Stimulated activated CD4-positive, alpha-beta T cell treated with anti-CD3 and anti-CD28 coated beads, Interleukin-15, amount 100 ng/mL, for 24 hours (primary cell): Measurements from ENCODE around the gene NFKBIB.
A peak's percentile ranks its signal among the peaks of the same experiment; 100 is the strongest.
"Not testable (repeated sequence)": the region's sequence is repeated elsewhere in the genome, so short reads cannot be mapped to it uniquely, and the experiment has no call there.

Experiments used
- DNase-seq: peaks from one replicate; pipeline ENCODE4 v3.0.0-alpha.2; 2020

Gene NFKBIB, protein sequence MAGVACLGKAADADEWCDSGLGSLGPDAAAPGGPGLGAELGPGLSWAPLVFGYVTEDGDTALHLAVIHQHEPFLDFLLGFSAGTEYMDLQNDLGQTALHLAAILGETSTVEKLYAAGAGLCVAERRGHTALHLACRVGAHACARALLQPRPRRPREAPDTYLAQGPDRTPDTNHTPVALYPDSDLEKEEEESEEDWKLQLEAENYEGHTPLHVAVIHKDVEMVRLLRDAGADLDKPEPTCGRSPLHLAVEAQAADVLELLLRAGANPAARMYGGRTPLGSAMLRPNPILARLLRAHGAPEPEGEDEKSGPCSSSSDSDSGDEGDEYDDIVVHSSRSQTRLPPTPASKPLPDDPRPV

DNA sequence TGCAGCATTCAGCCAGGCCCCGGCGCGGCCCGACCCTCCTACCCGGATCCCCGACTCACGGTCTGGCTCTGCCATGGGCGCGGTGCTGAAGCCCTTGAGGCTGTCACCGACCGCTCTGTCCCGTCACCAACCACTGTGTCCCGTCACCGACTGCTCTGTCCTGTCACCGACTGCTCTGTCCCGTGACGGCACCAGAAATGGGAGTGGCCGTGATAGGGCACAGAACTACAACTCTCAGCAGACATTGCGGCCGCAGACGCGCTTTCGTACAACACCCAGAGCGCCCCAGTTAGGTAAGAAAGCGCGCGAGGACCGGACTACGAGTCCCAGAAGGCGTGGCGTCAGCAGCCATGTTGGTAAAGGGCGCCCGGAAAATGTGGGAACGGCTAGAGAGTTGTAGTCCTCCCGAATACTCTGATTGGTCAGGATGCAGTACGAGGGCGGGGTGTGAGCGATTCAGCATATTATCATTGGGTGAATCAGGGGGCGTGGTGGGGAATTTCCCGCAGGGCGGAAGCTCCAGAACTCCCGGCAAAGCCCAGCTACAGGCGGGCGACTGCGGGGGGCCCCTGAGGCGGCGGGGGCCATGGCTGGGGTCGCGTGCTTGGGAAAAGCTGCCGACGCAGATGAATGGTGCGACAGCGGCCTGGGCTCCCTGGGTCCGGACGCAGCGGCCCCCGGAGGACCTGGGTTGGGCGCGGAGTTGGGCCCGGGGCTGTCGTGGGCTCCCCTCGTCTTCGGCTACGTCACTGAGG is at the start of gene NFKBIB, which contains the start of gene SIRT2:
Gene NFKBIB (plus strand): TSS at position 523 of the 755 bp plus-strand sequence. CDS start 64 bp downstream, at position 587.
Gene SIRT2 (minus strand): TSS at position 172 of the 755 bp plus-strand sequence. CDS start 97 bp downstream, at position 75.
- DNase-seq = peak; percentile 100

DNA sequence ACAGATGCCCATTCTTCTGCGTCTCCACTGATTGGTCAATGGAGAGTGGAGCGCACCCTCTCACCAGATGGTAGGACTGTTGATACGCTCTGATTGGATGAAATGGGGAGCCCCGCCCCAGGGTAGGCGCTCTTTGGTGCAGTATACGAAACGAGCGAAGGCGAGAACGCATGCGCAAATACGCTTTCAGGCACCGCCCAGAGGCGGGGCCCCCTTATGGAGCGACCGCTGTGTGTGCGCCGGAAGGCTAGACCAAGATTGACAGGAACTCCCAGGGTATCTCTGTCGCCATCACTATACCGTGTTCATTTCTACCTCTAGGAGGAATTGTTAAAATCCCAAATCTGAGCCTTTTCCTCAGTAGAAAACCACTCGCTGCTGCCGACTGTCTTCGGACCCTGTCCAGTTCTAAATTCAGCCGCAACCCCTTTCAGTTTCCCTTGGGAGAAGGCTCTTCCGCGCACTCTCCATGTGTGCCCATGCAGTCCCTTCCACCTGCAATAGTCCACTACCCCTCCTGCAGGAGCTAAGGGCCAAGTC is 49.3 kb upstream of the NFKBIB start:
- DNase-seq = peak; percentile 98

DNA sequence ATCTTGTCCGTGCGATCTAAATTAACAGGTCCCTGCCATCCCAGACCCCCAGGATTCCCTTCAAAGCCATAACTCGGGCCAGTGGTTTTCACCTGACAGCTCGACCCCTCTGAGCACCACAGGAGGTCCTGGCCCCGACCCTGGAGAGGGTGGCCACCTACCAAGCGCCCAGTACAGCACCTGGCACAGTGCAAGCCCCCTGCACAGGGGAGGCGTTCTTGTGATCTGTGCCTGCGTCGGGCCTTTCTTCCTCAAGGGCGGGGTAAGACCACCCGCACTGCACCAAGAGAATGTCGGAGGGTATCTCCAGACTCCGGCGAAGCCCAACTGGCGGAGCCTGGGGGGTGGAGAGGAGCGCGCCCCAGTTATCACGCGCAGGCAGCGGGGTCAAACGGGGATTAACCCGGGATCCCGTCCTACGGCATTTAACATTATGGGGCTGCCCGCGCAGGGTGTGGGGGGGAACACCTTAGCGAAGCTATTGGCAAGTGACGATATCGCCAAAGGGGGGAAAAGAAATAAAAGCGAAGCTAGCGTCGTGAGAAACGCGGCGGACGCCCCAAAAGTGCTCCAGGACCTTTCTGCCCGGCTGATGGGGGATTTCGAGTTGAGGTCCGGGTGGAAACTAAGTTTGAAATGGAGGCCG is 48.7 kb upstream of the NFKBIB start:
- DNase-seq = peak; percentile 50

DNA sequence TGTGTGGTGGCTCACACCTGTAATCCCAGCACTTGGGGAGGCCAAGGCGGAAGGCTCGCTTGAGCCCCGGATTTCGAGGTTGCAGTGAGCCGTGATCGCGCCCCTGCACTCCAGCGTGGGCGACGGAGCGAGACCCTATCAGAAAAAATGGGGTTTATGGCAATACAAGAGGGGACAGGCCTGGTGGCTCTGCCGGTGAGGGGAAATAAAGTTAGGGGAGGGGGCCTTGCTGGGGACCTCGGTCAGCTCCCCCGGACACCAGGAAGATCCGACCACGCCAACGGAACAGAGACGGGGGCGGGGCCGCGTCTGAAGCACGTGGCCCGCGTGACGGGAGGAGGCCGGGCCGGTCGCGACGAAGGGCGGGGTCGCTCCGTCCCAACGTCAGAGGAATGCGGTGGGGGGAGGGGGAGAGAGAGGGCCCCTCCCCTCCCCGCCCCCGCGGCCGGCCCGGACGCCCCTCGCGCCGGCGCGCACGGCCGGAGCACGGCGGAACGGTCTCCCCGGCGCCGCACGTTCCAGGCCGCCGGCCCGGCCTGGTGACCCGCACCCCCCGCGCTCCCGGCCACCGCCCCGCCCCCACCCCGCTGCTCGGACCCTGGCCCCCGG is 48.0 kb upstream of the NFKBIB start:
- DNase-seq = peak; percentile 95

DNA sequence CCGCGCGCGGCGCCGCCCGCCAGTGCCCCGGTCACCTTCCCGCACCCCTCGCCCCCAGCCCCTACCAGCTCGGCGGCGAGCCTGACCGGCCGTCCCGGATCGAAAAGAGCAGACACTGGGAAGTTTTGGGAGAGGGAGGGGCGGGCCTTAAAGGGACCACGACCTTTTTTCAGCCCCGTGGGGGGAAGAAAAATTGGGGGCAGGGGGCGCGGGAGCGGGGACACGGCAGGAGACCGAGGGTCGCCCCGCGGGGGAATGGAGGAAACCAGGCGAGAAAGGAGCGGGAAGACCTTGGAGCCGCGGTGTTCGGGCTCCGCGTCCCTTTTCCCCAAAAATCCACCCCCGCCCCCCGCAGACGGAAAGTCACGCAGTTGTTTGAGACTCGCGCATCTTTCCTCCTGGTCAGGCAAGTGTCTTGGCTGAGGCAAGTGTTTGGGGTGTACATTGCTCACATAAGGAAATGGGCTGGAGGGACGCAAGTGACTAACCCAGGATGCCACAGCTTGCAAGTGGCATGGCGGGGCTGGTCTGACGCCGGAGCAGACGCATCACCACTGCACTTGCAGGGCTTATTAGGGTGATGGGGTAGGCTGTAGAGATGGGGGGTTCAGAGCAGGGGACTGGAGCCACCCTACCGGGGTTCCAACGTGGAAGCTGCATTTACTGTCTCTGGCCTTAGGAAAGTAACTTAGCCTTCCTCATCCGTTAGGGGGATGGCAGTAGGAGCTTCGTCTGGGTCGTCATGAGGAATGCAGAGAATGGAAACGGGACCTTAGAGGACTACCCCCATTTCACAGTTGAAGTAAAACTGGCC is 47.3 kb upstream of the NFKBIB start:
- peak; percentile 74 for DNase-seq

DNA sequence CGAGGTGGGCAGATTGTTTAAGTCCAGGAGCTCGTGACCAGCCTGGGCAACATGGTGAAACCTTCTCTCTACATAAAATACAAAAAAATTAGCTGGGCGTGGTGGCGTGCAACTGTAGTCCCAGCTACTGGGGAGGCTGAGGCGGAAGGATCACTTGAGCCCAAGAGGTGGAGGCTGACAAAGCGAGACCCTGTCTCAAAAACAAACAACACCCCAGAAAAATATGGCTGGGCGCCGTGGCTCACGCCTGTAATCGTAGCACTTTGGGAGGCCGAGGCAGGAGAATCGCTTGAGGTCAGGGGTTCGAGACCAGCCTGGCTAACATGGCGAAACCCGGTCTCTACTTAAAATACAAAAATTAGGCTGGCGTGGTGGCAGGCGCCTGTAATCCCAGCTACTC is 46.6 kb upstream of the NFKBIB start:
- no peak for DNase-seq

DNA sequence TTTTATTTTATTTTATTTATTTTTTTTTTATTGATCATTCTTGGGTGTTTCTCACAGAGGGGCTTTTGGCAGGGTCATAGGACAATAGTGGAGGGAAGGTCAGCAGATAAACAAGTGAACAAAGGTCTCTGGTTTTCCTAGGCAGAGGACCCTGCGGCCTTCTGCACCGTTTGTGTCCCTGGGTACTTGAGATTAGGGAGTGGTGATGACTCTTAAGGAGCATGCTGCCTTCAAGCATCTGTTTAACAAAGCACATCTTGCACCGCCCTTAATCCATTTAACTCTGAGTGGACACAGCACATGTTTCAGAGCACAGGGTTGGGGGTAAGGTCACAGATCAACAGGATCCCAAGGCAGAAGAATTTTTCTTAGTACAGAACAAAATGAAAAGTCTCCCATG is 44.8 kb upstream of the NFKBIB start:
- not testable (repeated sequence) for DNase-seq

DNA sequence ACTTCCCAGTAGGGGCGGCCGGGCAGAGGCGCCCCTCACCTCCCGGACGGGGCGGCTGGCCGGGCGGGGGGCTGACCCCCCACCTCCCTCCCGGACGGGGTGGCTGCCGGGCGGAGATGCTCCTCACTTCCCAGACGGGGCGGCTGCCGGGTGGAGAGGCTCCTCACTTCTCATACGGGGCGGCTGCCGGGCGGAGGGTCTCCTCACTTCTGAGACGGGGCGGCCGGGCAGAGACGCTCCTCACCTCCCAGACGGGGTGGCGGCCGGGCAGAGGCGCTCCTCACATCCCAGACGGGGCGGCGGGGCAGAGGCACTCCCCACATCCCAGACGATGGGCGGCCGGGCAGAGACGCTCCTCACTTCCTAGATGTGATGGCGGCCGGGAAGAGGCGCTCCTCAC is 44.0 kb upstream of the NFKBIB start:
- DNase-seq = not testable (repeated sequence)

DNA sequence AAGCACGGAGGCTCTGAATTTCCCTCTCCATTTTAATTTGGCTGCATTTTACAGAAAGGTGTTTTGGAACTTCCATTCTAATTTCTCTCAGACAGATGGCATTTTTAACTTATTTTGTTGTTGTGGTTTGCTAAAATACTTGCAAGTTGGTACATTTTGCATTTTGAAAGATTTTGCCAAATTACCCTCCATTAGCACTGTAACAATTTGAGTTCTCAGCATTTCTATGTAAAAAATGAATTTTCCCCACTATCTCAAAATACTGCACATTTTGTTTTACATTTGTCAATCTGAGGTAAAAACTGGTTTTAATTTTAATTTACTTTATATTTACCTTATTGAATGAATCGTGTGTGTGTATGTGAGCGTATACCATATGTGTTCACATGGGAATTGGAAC is 43.0 kb upstream of the NFKBIB start:
- no peak for DNase-seq

DNA sequence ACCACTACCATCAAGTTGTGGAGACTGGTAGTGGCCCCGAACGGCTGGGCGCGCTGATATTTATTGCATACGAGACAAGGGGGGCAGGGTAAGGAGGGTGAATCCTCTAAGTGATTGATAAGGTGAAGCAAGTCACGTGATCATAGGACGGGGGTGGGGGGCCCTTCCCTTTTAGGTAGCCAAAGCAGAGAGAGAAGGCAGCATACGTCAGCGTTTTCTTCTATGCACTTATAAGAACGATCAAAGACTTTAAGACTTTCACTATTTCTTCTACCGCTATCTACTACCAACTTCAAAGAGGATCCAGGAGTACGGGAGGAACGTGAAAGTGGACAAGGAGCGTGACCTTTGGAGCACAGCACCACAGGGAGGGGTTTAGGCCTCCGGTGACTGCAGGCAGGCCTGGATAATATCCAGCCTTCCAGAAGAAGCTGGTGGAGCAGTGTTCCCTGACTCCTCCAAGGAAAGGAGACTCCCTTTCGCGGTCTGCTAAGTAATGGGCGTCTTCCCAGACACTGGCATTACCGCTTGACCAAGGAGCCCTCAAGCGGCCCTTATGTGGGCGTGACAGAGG is 40.1 kb upstream of the NFKBIB start:
- DNase-seq = not testable (repeated sequence)

DNA sequence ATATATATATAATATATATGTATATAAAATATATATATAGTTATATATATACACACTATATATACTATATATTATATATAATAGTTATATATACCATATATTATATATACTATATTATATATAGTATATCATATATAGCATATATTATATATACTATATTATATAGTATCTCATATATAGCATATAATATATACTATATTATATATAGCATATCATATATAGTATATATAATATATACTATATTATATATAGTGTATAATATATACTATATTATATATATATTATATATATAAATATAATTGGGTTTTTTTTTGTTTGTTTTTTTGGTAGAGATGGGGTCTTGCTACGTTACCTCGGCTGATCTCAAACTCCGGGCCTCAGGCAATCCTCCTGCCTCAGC is 38.4 kb upstream of the NFKBIB start:
- no peak for DNase-seq

DNA sequence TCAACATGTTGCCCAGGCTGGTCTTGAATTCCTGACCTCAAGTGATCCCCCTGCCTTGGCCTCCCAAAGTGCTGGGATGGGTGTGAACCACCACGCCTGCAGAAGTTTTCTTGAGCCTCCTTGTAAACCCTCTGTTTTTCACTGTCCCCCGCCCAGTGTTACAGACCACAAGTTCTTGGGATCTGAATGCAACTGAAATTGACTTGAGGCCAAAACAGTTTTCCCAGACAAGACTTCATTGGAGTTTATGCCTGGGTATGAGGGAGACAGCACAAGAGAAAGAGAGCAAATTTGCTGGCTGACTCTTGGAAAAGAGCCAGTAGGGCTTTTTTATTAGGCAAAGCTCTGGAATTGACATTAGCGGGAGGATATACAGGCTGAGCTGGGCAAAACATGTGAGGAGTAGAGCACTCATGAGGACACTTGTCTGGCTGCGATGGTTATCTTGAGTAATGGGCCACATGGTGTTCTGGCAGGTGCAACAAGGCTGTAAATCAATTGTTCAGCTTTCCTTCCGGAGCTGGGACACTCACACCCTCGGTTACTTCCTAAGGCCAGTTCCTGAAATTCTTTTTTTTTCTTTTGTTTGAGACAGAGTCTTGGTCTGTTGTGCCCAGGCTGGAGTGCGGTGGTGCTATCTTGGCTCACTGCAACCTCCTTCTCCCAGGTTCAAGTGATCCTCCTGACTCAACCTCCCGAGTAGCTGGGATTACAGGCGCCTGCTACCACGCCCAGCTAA is 37.3 kb upstream of the NFKBIB start:
- no peak for DNase-seq

DNA sequence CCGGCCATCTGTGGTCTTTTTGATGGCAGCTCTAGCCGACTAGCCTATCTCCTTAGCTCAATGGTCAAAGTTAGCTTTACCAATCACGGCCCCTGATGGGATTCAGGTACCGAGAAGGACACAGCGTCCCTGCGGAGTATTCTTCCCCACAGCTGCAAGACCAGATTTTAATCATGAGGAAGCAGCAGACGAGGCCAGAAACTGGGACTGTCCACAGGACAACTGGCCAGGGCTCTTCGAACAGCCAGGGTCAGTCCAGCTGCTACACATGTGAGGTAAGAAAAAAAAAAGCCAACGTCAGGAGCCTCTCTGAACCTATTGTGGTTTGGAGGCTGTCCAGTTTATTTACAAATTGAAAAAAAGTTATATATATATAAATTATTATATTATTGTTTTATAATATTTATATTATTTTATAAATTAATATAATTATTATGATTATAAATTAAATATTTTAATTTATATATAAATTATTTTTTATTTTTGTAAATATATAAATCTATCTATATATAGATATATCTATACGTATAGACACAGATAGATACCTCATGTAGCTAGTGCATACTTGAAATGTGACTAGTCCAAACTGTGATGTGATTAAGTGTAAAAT is 32.5 kb upstream of the NFKBIB start:
- DNase-seq = no peak

DNA sequence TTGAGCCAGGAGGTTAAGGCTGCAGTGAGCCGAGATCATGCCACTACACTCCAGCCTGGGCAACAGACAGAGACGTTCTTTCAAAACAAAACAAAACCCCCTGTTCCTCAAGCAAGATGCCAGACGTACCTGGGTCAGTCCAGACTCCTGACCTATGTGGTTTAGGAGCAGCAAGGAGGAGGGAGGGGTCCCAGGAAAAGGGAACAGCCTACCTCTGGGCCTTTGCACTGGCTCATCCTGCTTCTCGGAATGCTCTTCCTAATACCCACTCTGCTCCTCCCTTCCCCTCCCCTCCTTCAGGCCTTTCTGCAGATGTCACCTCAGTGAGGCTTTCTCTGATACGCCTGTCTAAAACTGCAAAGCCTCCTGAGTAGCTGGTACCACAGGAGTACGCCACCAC is 31.2 kb upstream of the NFKBIB start:
- no peak for DNase-seq

DNA sequence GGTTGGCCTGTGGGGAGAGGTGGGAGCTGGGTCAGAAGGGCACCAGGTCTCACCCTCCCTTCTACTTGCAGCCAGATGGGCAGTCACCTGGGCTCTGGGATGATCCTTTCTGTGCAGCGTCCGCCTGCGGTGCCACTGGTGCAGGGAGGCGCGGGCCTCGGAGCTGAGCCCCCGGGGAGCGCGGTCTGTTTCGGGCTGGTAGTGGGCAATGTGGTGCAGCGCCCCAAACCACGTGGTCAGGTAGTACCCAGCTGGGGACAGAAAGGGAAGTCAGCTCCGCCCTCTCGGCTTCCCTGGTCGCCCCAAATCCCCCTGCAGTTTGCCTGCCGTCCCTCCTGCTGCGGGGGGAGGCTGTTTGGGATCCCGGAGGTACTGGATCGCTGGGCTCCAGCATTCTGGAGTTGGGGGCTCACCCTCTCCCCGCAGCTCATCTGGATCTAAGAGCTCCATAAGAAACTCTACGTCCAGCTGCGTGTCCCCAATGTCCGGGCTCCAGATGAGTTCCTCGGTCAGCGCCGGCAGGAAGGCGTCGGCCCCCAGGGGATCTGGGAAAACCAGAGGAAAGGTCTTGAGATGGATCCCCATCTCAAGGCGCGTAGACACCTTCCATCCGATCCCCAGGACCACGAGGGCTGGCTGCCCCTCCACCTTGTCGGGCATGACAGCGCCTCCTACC is 30.5 kb upstream of the NFKBIB start:
- DNase-seq = peak; percentile 56

DNA sequence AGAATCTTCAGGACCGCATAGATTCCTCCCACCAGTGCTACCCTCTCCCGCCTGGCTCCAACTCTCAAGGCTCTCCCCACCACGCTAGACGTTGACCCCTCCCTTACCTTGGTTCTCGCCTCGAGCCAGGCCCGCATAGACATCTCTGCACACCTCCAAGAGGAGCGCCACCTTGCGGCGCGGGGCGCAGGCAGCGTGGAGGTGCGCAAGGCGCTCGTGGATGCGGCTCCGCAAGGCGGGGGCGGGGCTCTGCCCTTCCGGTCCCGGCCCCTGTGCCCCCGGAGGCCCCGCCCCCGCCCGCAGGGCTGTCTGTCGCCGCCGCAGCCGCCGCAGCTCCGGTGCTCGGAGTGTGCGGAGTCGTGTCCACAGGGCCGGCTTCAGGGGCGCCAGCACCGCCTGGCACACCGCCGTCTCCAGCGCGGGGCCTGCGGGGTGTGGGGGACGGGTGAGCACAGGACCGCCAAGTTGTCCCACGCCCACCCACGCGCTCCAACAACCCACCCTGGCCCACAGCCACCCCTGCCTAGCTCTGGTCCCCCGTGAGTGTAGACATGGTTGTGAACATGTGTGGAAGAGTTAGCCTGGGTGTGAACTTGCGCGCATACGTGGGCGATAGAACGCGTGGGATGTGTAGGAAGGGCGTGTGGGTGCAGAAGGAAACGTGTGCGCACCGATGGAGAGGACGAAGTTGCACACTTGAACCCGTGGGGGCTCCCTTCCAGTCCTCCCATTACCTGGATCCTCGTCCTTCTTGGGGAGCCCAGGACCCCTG is 29.7 kb upstream of the NFKBIB start:
- DNase-seq = peak; percentile 96

DNA sequence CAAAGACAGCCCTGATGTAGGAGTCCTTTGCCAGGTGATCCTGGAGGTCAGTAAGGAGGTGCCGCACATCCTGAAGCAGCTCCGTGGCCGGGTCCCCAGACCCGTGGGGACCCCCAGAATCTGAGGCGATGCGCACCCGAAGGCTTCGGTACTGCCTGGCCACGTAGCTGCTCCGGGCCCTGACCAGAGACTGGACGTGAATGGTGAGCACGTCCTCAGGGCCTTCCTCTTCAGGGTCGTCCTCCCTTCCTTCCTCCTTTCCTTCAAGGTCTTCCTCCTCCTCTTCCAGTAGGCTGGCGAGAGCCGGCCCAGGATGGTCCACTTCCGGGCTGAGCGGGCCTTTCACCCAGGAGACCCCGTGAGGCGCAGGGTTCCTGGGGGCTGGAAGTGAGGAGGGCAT is 29.2 kb upstream of the NFKBIB start:
- no peak for DNase-seq

DNA sequence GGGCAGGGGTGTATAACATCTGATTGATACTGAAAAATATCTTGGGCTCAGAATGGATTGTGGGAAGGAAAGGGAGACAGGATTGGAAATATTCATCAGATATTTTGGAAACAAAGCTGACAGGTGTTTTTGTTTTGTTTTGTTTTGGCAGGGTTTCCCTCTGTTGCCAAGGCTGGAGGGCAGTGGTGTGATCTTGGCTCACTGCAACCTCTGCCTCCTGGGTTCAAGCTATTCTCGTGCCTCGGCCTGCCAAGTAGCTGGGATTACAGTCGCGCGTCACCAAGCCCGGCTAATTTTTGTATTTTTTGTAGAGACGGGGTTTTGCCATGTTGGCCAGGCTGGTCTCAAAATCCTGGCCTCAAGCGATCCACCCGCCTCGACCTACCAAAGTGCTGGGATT is 26.4 kb upstream of the NFKBIB start:
- not testable (repeated sequence) for DNase-seq
